SU-DHL-6 (cell line): ENCODE data around the gene CASP8.

ENCODE experiments used
- CTCF ChIP-seq: fragments of 200-600 bp; sonication (generic); IDR thresholded peaks from one replicate; pipeline ENCODE4 v1.5.1; 2017; ENCODE audit warnings: antibody characterized with exemption, mild to moderate bottlenecking, low read length, moderate library complexity; ENCODE audit not compliant: insufficient read depth, poor library complexity, severe bottlenecking
- EZH2phosphoT487 ChIP-seq: fragments of 200-600 bp; sonication (generic), shearing (Covaris generic); conservative IDR thresholded peaks from 2 replicates; pipeline ENCODE4 v1.6.1; 2018; ENCODE audit warnings: mild to moderate bottlenecking, antibody characterized with exemption, low read length, moderate library complexity, mixed read lengths

- TF ChIP-seq CTCF (no peak), EZH2phosphoT487 (no peak)
Measured at GRCh38 chr2:201271917-201272316, 11.6 kb downstream of the CASP8 start.
